GDM1 (cell line): ENCODE data around the gene CHRNA7.
A peak's percentile ranks its signal among the peaks of the same experiment; 100 is the strongest.

ENCODE experiments used
- DNase-seq: peaks from one replicate; lab custom pipeline; 2025; lab: John Stamatoyannopoulos, UW

The CHRNA7 gene

DNA sequence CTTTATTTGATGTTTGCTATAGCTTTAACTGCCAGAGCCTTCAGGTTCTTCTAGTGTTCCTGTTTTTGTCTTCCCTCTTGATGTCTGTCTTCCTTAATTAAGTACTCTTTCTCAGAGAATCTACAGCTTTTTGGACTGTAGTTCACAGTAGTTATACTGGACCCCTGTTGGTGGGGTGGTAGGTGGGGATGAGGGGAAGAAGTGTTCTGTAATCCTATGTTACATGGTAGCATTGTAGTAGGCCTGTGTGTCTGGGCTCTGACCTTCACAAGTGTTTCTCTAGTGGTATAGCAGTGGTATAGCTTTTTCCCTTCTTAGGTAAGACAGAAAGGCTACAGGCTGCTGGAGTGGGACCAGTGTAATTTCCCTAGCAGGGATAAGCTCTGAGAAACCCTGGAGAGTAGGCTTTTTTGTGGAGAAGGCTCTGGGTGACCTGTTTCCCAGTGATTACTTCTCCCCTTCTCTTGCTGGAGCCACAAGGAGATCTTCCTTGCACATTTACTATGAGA, 59.6 kb downstream of the CHRNA7 start:
- no peak for DNase-seq

DNA sequence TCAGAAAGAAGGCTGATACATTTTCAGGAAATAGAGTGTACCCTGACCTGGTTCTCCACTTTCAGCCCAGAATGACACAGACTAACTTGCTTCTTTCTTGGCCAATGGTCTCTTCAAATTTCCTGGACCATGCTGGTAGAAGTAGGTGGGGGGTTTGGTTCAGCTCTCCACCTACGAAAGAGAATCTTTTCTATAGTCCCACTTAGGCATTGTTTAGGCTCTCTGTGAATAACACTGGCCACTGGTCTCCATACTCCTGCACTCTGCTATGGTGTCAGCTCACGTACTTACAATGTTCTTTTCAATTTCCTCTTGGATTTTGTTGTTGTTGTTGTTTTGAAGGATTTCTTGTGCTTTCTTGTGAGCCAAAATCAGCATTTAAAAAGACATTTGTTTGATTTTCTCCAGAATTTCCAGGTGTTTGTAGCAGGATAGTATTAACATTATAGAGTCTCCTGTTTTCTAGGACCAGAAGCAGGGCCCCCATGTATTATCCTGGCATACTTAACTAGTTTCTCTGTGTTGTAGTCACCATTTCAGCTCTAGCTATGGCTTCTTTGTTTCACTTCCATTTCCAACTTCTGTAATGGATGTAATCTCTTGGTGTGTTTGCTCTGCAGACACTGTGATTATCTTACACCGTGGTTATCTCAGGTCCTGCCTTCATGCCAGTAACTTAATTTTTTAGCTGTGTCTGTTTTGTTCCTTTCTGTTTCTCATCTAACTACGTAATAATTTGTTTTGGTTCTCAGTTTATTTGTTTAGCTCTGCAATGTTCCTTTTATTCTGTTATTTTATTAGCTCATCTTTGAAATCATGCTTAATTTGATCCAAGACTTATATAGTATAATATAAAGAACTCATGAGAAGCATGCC, 61.4 kb downstream of the CHRNA7 start:
- DNase-seq, result no peak

DNA sequence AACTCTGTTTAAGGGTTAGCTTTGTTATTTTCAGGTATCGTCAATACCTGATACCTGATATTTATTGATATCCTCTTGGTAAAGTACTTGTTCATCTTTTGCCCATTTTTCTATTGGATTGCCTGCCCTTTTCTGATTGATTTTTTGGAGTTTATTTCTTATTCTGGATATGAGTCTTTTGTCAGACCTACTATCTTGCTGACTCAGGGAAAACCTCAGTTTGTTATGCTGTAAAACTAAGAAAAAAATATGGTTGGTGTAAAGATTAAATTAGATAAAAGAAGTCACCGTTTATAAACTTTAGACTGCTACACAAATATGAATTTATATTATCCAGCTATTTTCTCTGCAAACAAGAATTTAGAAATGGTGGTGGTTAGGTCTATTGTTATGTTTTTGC, 65.9 kb downstream of the CHRNA7 start:
- DNase-seq, result no peak

DNA sequence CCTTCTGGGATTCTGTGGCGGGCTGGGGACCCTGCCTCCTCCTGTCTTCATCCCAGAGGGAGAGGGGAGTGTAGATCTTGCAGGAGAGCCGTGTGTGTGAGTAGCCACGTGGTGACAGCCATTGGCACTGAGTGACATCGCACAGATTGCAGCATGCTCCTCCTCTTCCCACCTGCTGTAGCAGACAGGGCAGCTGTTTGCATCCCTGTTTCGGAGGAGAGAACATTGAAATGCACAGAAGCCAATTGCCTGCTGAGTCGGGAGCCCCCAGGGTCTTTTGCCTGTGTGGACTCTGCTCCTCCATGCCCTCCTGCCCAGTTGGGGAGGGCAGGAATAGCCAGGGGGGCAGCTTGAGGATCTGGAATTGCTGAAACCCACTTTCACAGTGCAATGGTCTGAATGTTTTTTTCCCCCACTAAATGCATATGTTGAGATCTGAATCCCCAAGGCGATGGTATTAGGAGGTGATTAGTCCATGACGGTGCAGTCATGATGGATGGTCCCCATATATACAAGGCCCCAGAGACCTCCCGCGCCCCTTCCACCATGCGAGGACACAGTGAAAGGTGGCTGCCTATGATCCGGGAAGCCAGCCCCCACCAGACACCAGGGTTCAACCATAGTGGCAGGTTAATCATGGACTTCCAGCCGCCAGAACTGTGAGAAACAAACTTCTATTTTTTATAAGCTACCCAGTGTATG, 66.8 kb downstream of the CHRNA7 start:
- no peak for DNase-seq

DNA sequence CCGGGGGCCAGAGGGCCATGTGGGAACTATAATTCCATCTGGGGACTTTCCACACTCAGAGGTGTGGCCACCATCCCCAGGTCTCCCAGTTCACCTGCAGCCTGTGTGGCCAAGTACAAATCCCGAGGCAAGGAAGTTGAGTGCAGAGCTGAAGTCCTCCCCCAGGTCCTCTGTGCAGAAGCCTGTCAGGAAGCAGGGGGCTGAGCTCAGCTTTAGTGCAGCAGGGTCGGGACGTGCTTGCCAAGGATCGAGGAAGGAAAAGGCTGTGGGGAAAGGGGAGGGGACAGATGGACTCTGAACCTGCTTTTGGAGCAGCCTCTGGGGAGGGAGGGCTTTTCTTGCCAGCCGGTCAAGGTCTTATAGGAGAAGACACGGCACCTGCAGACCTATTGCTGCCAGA, 67.7 kb downstream of the CHRNA7 start:
- DNase-seq, result no peak

DNA sequence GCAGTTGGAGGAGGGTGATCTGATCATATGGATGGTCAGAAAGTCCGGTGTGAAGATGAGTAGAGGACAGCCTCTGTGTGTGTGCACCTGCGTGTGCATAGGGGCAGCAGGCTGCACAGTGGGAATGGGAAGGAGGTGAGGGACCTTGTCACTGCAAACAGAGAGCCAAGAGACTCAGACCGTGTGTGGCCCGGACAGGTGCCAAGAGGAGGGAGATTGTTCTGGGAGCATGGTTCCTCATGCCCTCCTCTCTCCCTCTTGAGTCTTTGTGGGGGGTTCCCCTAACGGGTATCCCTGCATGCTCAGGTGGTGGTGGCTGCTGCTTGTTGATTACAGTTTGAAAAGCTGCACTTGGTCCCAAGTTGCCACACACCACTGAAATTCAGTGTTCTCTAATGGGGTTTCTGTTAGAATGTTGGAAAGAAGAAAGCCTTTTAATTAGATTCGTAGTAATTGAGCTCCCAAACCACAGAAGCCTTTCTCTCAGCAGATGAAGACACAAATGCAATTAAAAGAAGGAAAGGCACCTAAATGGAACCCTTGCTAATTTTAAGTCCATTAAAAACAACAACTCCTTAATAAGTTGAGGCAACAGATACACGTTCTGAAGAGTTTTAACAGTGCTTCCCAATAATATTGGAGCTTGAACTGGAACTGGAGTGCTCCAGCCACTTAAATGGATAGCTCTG, 68.9 kb downstream of the CHRNA7 start:
- DNase-seq, result no peak

DNA sequence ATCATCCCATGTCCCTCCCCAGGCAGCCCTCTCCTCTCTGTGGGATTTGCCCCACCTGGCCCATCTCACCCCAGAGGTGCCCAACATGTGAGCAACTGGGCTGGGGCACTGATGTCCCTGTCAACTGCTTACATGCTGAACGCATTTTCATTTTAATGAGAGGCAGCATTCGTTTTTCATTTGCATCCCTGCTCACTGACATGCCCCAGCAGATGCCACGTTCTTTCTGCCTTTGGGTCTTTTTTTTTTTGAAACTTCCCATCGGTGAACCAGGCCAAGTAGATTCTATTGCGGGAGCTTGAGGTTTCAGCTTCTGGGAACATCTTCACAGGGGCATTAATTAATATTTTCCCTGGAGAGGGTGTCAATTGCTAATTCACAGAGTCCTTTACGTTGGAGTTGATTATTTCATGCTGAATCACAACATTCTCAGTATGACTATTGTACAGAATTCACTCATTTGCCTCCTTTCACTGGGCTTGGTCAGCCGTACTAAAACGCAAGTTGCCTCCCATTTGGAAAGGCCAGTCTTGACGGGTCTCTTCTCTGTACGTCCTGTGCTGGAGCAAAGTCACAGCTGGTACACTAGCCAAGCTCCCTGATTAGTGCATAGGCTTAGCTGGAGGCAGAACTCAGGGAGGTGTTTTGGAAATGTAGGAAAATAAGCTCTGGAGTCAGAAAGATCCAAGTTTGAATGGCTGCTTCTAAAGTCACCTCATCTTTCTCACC, 69.8 kb downstream of the CHRNA7 start:
- DNase-seq, result no peak

DNA sequence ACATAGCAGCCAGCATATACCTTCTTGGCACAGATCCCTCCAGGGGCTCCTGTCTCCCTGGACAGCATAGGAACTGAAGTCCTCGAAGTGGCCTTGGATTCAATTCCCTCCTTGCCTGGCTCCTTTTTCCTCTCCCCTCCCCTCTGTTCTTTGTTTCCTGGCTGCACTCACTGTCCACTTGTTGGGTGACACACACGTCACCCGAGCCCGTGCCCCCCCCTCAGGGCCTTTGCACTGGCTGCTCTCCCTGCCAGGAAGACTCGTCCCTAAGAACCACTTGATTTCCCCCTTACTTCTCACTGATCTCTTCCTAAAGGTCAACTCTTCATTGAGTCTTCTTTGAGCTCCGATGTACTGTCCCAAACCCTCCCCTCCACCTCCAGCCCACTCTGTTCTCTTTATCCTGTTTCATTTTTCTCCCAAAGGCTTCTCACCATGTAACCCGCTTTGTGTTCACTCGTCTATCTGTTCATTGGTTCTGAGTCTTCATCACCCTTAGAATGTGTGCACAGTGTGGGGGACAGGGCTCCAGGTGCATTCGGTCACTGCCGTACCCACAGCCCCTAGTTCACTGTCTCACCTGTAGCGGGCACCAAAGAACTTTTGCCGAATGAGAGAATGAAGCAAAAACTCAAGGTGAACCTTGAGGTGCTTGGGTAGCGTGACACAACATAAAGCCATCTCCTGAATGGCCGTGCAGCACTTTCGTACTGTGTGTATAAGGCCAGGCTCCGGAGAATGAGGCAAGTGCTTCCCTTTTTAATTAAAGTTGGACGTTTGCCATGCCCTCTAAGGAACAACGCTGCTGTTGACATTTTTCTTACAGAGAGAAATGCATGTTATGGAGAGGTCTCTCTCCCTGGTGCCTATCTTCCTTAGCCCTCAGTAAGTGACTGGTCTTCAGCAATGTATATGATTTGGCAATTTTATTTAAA, 74.0 kb downstream of the CHRNA7 start:
- peak; percentile 6 for DNase-seq

DNA sequence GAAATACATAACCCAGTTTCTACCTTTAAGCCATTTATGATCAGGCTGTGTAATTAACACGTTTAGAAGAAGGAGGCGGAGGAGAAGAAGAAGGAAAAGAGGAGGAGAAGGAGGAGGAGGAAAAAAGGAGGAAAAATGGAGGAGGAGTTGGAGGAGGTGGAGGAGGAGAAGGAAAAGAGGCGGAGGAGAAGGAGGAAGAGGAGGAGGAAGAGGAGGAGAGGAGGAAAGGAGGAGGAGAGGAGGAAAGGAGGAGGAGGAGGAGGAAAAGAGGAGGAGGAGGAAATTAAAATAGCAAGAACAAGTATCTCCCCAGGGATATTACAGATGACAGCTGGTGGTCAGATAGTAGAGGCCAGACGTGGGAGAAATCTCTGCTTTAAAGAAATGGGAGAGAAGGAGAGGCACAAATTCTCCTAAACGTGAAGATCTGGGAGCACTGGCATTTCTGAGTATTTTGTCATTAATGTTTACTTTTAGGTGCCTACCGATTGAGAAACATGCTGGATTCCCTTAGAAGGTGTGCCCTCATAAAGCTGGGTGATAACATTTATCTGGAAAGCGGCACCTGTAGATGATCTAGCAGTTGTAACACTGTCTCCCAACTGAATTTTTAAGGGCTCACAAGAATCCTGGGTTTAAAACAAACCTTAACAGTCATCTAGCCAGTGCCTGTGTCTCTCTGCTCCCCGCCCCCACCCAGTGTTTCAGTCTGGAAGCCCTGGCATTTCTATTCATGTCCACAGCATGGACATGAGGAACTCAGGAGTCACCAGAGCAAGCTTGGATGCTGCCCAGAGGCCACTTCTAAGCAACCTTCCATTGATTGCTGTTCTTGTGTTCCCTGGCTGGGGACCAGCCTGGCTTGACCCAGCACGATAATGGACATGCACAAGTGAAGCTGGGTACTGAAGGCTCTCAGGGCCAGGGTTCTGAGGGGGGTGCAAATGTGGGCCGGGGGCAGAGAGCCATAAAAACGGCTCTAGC, 75.2 kb downstream of the CHRNA7 start:
- no peak for DNase-seq

DNA sequence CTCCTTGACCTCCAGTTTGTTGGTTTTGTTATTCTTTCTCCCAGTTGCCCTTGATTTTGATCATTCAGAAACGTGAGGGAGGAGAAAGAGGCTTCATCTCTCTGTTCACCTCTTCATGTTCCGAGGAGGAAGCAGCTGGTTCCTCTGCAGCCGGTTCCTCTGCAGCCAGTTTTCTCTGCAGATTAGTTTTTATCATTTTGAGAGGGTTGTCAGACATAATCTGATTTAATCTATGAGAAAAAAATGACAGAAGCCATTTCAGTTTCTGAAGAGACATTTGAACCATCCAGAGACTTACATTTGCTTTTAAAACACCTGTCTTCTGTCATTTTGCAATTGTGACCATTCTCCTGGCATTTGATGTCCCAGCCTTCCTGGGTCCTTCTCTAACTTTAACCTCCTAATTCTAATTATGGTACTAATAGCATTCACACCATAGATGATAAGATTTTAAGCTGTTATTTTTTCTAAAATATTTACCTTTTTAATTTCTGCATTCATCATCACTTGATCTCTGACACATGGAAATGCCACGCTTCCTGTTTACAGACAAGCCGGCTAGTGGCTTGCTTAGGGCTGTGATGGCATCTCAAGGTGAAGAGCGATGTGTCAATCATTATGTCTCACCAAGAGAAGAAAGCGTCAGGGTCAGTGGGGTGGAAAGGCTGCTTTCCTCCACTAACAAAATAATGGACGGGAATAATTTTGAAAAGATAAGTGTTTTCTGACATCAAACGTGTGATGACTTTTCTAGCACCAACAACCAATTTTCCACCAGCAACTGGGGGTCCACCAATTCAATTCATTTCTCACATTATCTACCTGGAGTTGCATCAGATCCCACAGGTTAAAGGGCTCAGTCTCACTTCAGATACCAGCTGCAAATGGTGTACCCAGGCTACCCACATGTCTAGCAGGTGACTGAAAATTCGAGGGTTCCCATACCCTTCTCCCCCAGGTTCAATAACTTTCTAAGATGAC, 76.4 kb downstream of the CHRNA7 start:
- no peak for DNase-seq

DNA sequence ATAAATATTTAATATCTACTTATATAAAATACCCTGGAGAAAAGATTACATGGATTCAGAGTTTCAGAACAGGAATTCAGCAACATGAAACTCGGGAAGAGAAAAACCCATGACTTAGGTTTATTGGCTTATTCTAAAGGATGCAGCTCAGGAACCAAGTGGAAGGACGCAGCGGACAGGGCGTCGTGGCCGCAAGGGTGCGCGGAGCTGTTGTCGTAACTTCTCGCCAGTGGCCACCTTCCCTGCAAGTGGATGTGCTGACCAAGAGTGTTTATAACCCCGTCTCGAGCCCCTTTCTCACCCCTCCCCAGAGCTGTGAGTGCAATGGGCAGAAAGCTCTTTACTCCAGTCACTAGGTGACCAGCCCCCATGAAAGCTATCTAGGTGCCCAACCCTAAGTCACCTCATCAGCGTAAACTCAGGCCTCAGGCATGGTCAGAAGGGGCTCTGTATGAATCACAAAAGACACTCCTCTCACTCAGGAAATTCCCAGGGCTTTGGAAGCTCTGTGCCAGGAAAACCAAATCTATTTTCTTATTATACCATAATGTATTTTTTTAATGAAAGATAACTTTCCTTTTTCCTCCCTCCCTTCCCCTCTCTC, 77.3 kb downstream of the CHRNA7 start:
- DNase-seq, result no peak

DNA sequence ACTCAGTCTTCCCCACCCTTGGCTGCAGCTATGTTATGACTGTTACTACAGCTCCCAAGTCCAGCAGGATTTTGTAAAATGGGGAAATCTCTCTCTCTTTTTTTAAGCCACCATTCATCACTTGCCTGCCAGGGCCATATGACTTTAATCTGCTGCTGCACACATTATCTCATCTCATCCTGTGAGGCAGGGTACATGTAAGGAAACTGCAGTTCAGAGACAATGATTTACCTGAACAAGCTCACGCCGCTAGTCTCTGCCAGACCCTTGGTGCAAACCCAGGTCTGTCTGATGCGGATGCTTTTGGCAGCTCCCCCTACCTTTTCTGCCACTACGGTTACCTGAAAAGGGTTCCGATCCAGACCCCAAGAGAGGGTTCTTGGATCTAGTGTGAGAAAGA, 78.3 kb downstream of the CHRNA7 start:
- DNase-seq, result no peak

DNA sequence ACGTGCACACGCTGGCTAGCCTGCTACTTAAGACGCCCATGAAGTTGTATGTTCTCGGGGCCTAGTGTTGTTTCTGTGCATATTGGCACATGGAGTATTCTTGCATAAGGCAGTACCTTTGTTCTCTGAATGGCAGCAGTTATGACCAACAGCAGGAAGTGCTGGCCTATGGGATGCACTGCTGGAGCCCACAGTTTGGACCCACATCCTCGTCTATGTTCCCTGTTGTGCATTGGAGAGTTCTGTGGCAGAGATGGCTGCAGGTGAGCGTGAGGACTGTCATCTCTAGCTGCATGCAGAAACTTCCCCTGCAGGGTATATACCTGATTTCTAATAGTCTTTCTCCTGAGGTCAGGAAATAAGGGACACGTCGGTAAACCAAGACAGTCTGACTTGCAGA, 81.8 kb downstream of the CHRNA7 start:
- DNase-seq, result no peak

DNA sequence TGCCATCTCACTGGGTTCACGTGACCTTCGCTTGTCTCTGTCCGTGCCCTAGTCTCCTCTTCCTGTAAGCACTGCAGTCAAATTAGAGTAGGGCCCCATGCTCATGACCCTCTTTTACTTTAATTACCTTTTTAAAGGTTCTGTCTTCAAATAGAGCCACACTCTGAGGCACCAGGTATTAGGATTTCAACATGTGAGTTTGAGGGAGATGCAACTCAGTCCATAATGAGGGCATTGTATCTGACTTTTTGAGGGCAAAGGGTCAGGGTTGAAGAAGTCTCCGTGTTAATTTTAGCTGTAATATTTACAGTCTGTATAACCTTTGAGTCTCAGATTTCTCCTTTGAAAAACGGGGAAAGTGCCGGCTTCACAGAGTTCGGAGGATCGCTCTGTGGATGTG, 82.9 kb downstream of the CHRNA7 start:
- no peak for DNase-seq

DNA sequence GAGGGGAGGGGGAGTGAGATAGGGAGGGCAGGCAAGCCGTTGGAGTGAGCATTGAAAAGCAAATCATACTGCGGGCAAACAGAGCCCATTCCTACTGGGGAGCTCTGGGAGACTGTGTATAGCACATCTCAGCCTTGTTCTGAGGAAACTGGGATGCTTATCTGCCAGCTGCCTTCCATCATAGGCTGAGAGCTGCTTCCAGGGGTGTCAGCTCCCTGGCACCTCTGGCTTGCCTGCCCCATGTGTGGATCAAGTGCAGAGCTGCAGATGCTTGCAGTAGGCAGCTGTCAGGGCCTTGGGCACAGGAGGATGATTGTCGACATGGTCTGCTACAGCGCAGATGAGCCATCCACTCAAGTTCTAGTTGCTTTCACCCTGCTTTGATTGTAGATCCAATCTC, 86.8 kb downstream of the CHRNA7 start:
- no peak for DNase-seq

DNA sequence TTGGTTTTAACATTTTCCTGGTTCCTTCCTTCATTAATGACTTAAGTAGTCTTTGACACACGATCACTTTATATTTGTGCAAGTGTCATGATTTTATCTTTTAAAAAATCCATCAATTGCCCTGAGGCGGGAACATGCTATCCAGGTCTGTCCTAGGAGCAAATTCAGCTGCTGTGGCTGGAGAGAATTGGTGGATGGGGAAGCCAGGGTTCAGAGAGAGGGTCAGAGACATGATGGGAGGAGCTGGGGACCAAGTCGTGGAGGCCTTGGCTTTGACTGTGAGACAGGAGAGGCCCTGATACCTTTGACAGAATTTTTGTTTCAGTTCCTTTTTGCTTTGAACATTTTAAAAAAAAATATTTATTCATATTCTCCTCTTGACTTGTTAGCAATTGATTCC, 89.0 kb downstream of the CHRNA7 start:
- DNase-seq, result no peak

DNA sequence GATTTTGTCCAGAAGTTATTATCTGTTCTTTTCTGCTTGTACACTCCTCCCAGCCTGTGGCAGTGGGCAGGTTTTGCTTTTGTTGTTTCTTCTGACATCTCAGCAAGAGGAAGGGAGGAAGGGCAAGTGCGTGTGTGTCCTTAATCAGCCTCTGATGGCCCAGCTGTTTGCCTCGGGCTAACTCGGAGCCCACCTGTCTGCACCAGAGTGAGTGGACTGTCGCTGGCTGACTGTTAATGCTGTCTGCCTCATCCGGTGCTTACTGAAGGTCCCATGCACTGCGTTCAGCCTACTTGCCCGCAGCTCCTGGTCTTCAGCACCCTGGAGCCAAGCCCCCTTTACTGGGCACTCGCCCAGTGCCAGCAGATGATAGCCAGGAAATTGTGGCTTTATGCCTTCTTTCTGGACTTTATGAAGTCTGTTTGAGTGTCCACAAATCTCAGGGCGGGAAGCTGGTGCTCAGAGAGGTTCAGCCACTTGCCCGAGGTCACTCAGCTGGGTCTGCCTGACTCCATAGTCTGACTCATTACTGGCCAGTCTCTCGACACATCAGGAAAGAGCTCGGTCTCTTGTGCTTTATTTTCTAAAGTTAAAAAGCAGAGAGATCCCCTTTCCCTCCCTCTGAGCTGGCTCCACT, 89.5 kb downstream of the CHRNA7 start:
- DNase-seq, result no peak
